Left lung (tissue), 10 donors: Measurements from ENCODE around the gene SREBF1. TPM values are rescaled to one million over a fixed set of nuclear protein-coding genes. Genes with fewer than 3 reads are reported as not detected.

ENCODE experiments used
- ATAC-seq: fragments of 200-7000 bp; cut with Tn5 transposase; one replicate; pipeline ENCODE4 v1.9.1; 2020; ENCODE audit warnings: moderate library complexity
- DNase-seq, 4 donors: peaks; one replicate each; pipeline ENCODE4 v3.0.0-alpha.2; 2013 to 2020
- H3K27ac ChIP-seq, 2 donors: fragments of 200-600 bp; sonication (generic) in 1 of 2; one replicate each; pipeline versions ENCODE4 v1.5.0 to v1.8.0; 2020 to 2021
- H3K27me3 ChIP-seq, 2 donors: fragments of 200-600 bp; sonication (generic) in 1 of 2; one replicate each; pipeline versions ENCODE4 v1.5.0 to v1.8.0; 2020 to 2021
- H3K36me3 ChIP-seq, 2 donors: fragments of 200-600 bp; sonication (generic) in 1 of 2; one replicate each; pipeline versions ENCODE4 v1.5.0 to v1.8.0; 2020 to 2021
- H3K4me1 ChIP-seq, 2 donors: fragments of 200-600 bp; one replicate each; pipeline ENCODE4 v1.8.0; 2021
- H3K4me3 ChIP-seq, 2 donors: fragments of 200-600 bp; sonication (generic) in 1 of 2; one replicate each; pipeline versions ENCODE4 v1.5.0 to v1.8.0; 2020 to 2021; ENCODE audit warnings: mild to moderate bottlenecking in 1 of 2
- H3K9me3 ChIP-seq, 2 donors: fragments of 200-600 bp; sonication (generic) in 1 of 2; one replicate each; pipeline versions ENCODE4 v1.5.0 to v1.8.0; 2020 to 2021
- intact Hi-C, 2 donors: fragments of 100-400 bp; cut with DNase I; formaldehyde crosslinking; loops; one replicate each; pipeline versions ENCODE4 v1.11.2 to v1.14.2; 2022
- polyA plus RNA-seq, 6 donors: library from polyadenylated mRNA; unstranded; fragments of 120-200 nt; gene quantifications; one replicate each; pipeline ENCODE4 v1.2.1, GENCODE V29; 2013; ENCODE audit not compliant: insufficient read length in 6 of 6
- total RNA-seq, 2 donors: library from RNA; stranded (reverse); fragmentation: NEBNext Ultra II Directional; extraction: Animal tissue kit (Norgen Biotek cat#: 25700); gene quantifications; one replicate each; pipeline ENCODE4 v1.2.1, GENCODE V29; 2021
- TF ChIP-seq, protein P1 (sequence below), 2 donors: fragments of 200-600 bp; sonication (generic) in 1 of 2; IDR thresholded peaks; one replicate each; pipeline versions ENCODE4 v1.5.0 to v1.8.0; 2021; ENCODE audit warnings: antibody characterized with exemption in 2 of 2
- donor health status: DM: no; HTN: yes; CAD: no.
- donor health status: DM: no; HTN: no; CAD: no.

SREBF1 gene
- total and polyA plus RNA-seq, 8 donors = 27.9 to 122 (median 46.4) TPM

DNA sequence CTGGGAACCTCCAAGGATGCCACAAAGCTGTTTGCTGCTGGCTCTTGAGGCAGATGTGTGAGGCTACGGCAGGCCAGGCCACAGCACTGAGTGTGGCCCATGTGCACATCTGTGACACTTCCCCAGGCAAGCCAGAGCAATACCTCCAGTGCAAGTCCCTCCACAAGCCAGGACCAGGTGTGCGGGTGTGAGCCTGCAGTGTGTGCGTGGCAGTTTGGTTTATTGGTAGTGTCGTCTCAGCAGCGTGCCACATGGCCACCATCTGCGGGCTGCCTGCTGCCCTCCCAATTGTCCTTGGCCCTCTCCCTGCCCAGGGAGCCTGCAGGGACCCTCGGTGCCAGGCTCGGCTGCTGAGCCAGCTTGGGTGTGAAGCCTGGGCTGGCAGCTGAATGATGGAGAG, 9.9 kb upstream of the SREBF1 start:
- Histone ChIP-seq H3K36me3 (peaks cover 0 to 13% of the 10 kb centered on the region in 2 donors), H3K4me1 (peaks cover 31 to 58% of the 10 kb centered on the region in 2 donors), H3K9me3 (no peaks in the 10 kb centered on the region), H3K27me3 (no peaks in the 10 kb centered on the region), H3K4me3 (no peak overlapping the region), H3K27ac (no peak overlapping the region)
- ATAC-seq (no peak), DNase-seq (no peak)
- TF ChIP-seq, protein P1, sequence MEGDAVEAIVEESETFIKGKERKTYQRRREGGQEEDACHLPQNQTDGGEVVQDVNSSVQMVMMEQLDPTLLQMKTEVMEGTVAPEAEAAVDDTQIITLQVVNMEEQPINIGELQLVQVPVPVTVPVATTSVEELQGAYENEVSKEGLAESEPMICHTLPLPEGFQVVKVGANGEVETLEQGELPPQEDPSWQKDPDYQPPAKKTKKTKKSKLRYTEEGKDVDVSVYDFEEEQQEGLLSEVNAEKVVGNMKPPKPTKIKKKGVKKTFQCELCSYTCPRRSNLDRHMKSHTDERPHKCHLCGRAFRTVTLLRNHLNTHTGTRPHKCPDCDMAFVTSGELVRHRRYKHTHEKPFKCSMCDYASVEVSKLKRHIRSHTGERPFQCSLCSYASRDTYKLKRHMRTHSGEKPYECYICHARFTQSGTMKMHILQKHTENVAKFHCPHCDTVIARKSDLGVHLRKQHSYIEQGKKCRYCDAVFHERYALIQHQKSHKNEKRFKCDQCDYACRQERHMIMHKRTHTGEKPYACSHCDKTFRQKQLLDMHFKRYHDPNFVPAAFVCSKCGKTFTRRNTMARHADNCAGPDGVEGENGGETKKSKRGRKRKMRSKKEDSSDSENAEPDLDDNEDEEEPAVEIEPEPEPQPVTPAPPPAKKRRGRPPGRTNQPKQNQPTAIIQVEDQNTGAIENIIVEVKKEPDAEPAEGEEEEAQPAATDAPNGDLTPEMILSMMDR (IDR thresholded peaks at IDR 0.05) = no peak
- intact Hi-C loops = no loop called here

DNA sequence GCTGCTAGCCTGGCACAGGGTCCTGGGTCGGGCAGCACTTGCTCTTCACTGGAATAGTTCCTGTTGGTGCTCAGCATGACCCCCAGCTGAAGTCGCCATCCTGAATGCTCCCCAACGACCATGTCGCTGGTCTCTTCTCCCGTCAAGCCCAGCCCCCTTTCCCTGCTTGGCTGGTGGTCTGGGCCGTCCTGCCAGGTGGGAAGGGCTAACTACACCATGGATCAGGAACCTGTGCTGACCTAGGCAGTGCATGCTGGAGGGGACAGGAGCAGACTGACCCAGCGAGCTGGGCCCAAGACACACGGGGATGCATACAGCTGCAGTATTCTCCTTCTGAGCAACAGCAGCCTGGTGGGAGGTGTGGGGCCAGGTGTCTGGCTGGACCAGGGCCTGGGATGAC, 9.2 kb upstream of the SREBF1 start:
- H3K4me1 ChIP-seq = peaks cover 32 to 60% of the 10 kb centered on the region in 2 donors
- intact Hi-C loops = no loop called here
- no peaks in the 10 kb centered on the region for H3K9me3 ChIP-seq
- ATAC-seq (no peak), DNase-seq (no peak)
- no peaks in the 10 kb centered on the region for H3K27me3 ChIP-seq
- TF ChIP-seq, protein P1 (IDR thresholded peaks at IDR 0.05) = no peak
- H3K4me3 ChIP-seq = no peak overlapping the region
- H3K27ac ChIP-seq = no peak overlapping the region
- H3K36me3 ChIP-seq = peaks cover 0 to 13% of the 10 kb centered on the region in 2 donors

DNA sequence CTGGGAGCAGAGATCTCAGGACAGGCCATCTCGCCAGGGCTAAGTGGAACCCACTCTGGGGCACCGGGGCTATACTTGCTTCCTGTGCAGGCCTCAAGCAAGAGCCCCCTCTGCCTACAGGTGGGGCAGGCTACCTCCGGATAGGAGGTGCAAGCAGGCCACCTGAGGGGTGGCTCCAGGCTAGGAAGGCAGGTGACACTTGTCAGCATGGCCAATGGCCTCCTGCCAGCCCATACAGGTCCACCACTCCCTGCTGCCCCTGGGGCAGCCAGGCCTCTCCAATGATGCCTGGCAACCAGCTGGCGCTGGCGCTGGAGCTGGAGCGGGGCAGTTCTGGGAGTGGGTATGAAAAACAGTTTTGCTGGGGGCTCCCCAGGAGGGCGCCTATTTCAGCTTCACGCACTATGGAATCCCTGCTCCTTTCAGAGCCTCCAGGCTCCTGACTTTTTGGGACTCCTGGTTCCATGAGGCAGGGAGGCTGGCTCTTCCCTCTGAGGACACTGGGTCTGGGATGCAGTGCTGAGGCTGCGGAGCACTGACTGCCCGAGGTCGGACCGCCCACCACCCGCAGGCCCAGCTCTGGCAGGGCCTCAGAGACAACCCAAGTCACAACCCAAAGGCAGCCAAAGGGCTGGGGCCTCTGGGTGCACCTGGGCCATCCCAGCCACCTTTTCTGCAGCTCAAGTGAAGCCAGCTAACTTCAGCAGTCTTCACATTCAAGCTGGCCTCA, 8.4 kb upstream of the SREBF1 start:
- Histone ChIP-seq H3K36me3 (peaks cover 0 to 13% of the 10 kb centered on the region in 2 donors), H3K27me3 (no peaks in the 10 kb centered on the region), H3K27ac (peak overlapping the region in 1 of 2 donors; percentile 18), H3K4me1 (peaks cover 30 to 60% of the 10 kb centered on the region in 2 donors), H3K4me3 (no peak overlapping the region), H3K9me3 (no peaks in the 10 kb centered on the region)
- DNase-seq = peak in 1 of 4 donors; percentile 62
- no peak for ATAC-seq
- TF ChIP-seq, protein P1 (IDR thresholded peaks at IDR 0.05) = no peak
- intact Hi-C loops = no loop called here

DNA sequence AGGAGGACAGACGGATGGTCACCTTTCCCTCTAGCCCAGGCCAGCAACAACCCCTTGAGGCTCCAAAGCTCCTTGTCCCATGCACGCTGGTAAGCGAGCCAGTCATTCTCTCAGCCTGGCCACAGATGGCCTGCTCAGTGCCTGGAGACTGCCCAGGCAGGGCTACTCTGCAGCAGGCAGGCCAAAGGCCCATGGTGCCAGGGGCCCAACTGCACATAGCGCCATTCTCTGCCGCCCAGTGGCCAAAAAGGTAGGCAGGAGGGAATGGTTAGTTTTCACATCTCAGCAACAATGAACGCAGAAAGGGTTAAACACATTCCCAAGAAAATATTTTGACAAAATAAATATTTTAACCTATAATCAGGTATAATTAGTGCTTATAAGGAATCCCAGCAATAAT, 7.7 kb upstream of the SREBF1 start:
- intact Hi-C loops = no loop called here
- Histone ChIP-seq H3K4me1 (peaks cover 25 to 60% of the 10 kb centered on the region in 2 donors), H3K27ac (no peak overlapping the region)

DNA sequence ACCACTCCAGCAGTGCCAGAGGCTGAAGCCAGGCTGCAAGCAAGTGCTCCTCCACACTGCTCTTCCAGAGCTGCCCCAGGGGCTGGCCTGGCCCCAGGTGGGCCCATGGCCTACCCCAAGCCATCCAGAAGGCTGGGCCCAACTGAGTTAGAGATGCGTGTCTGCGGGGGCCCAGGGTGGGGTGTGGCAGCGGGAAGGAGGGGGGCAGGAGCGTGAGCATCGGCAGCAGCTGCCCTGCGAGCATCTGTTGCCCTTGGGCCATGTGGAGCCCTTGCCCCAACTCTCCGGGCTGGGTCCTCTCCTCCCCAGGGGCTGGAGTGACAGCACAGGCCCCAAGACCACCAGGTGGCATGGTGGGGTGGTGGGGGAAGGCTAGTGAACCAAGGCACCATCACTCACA, 7.3 kb upstream of the SREBF1 start:
- intact Hi-C loops = no loop called here
- Histone ChIP-seq H3K4me3 (no peak overlapping the region), H3K9me3 (no peaks in the 10 kb centered on the region), H3K4me1 (peaks cover 25 to 60% of the 10 kb centered on the region in 2 donors), H3K27me3 (no peaks in the 10 kb centered on the region), H3K27ac (no peak overlapping the region), H3K36me3 (peaks cover 0 to 13% of the 10 kb centered on the region in 2 donors)
- ATAC-seq (no peak), DNase-seq (no peak)
- TF ChIP-seq, protein P1 (IDR thresholded peaks at IDR 0.05) = no peak

More for the DNA sequence above, 7.7 kb upstream of the SREBF1 start:
- ATAC-seq = no peak
- Histone ChIP-seq H3K27me3 (no peaks in the 10 kb centered on the region), H3K9me3 (no peaks in the 10 kb centered on the region), H3K36me3 (peaks cover 0 to 13% of the 10 kb centered on the region in 2 donors), H3K4me3 (no peak overlapping the region)
- TF ChIP-seq, protein P1 (IDR thresholded peaks at IDR 0.05) = no peak
- no peak for DNase-seq
